D721Med (cell line): ENCODE measurements around the gene PRDM11.
"Not testable (repeated sequence)": the region's sequence is repeated elsewhere in the genome, so short reads cannot be mapped to it uniquely, and the experiment has no call there.

Experiments
- DNase-seq: peaks from one replicate; pipeline ENCODE4 v3.0.0; 2011; ENCODE audit warnings: low spot score; ENCODE audit not compliant: insufficient read length
- FAIRE-seq: peaks from 2 replicates; lab custom pipeline; 2011; peaks lifted over from hg19 to GRCh38; lab: Jason Lieb, UNC
- TF ChIP-seq, protein P1 (sequence below): IDR thresholded peaks from 2 replicates; pipeline ENCODE4 v1.5.1; 2012; ENCODE audit warnings: mild to moderate bottlenecking, control low read depth; ENCODE audit not compliant: insufficient read depth; ENCODE audit errors: missing control alignments

PRDM11 gene

DNA sequence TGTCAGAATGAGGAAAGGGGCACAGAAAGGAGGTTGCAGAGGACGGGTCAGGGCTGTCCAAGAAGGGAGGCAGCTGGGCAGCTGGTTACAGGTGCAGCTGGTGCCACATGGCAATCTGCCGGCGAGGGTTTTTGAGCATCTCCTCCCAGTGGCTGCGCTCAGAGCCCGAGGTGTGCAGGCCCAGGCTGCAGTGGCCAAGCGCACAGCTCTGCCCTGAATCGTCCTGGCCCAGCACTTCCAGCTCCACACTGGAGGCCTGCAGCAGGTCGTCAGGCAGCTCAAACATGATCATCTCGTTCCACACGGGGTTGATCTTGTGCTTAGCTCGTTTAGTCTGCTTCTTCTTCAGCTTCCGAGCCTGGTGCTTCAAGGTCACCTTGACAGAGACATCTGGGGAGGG is 97.5 kb downstream of the PRDM11 start:
- TF ChIP-seq, protein P1, sequence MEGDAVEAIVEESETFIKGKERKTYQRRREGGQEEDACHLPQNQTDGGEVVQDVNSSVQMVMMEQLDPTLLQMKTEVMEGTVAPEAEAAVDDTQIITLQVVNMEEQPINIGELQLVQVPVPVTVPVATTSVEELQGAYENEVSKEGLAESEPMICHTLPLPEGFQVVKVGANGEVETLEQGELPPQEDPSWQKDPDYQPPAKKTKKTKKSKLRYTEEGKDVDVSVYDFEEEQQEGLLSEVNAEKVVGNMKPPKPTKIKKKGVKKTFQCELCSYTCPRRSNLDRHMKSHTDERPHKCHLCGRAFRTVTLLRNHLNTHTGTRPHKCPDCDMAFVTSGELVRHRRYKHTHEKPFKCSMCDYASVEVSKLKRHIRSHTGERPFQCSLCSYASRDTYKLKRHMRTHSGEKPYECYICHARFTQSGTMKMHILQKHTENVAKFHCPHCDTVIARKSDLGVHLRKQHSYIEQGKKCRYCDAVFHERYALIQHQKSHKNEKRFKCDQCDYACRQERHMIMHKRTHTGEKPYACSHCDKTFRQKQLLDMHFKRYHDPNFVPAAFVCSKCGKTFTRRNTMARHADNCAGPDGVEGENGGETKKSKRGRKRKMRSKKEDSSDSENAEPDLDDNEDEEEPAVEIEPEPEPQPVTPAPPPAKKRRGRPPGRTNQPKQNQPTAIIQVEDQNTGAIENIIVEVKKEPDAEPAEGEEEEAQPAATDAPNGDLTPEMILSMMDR, result no peak
- DNase-seq (no peak), FAIRE-seq (no peak)

DNA sequence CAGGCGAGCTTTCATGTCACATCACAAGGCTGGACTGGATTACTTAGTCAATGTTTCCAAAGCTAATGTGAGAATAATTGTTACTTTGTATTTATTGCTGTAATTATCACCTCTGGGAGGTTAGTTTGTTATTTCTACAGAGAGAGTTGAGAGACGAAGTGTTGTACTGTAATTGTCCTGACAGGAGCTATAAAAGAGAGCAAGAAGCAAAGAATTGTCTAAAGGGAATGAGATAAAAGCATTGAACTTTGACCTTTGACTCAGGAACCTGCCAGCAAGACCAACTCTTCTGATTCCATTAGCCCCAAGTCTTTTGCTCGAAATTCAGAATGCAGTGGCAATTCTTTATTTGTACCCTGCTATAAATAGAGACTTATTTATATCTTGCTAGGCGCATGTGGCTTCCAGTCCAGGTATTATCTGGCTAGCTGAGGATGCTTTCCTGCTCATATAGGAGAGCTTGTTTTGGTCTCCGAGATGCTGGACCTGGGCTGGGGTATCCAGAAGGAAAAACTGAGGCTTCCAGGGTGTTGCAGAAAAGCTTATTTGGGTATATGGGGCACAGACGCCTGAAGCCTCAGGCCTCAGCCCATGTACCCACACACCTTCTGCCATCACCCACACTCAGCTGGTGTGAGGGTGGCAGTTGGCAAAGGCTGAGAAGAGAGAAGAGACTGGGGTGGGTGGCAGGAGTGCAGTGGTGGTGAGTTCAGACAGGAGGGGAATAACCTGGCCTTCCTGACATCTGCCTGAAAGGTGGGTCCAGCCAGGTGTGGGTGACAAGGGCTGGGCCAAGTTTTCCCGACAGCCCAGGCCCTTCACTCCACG is 99.0 kb downstream of the PRDM11 start:
- TF ChIP-seq, protein P1, result no peak
- DNase-seq (no peak), FAIRE-seq (no peak)

GRCh38 chr11:45246241-45246640 is 99.8 kb downstream of the PRDM11 start:
- TF ChIP-seq, protein P1, result no peak
- DNase-seq (no peak), FAIRE-seq (no peak)

DNA sequence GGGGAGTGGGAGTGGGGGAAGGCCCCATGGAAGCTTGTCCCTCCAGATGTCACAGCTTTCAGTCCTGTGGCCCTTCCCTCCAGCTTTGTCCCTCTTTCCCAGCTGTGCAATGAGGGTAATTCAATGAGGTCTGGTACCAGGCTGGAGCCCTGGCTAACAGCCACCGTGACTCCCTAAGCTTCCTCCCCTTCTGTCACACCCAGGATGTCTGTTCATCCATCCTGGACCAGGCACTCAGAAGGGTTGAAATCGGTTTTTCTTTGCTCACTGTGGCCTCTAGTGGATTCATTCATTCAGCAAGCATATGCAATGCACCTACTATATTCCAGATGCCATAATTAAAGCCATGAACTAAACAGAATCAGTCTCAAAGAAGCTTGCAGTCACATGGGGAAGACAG is 101.0 kb downstream of the PRDM11 start:
- DNase-seq (no peak), FAIRE-seq (no peak)
- TF ChIP-seq, protein P1, result no peak

GRCh38 chr11:45248501-45249011 is 102.1 kb downstream of the PRDM11 start:
- FAIRE-seq, result no peak
- no peak for DNase-seq
- TF ChIP-seq, protein P1, result no peak

DNA sequence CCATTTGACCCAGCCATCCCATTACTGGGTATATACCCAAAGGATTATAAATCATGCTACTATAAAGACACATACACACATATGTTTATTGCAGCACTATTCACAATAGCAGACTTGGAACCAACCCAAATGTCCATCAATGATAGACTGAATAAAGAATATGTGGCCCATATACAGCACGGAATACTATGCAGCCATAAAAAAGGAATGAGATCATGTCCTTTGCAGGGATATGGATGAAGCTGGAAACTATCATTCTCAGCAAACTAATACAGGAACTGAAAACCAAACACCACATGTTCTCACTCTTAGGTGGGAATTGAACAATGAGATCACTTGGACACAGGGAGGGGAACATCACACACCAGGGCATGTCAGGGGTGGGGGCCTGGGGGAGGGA is 102.9 kb downstream of the PRDM11 start:
- not testable (repeated sequence) for FAIRE-seq, DNase-seq

GRCh38 chr11:45250035-45250718 is 103.7 kb downstream of the PRDM11 start:
- FAIRE-seq (no peak), DNase-seq (no peak)
- TF ChIP-seq, protein P1, result no peak
